Stimulated activated CD8-positive, alpha-beta memory T cell treated with anti-CD3 and anti-CD28 coated beads, Interleukin-4, amount 100 ng/mL, for 48 hours (primary cell): Measurements from ENCODE around the gene MAPK1.
"Not testable (repeated sequence)": the region's sequence is repeated elsewhere in the genome, so short reads cannot be mapped to it uniquely, and the experiment has no call there.

ENCODE experiments used
- DNase-seq: peaks from one replicate; pipeline ENCODE4 v3.0.0-alpha.2; 2020

The MAPK1 gene

DNA sequence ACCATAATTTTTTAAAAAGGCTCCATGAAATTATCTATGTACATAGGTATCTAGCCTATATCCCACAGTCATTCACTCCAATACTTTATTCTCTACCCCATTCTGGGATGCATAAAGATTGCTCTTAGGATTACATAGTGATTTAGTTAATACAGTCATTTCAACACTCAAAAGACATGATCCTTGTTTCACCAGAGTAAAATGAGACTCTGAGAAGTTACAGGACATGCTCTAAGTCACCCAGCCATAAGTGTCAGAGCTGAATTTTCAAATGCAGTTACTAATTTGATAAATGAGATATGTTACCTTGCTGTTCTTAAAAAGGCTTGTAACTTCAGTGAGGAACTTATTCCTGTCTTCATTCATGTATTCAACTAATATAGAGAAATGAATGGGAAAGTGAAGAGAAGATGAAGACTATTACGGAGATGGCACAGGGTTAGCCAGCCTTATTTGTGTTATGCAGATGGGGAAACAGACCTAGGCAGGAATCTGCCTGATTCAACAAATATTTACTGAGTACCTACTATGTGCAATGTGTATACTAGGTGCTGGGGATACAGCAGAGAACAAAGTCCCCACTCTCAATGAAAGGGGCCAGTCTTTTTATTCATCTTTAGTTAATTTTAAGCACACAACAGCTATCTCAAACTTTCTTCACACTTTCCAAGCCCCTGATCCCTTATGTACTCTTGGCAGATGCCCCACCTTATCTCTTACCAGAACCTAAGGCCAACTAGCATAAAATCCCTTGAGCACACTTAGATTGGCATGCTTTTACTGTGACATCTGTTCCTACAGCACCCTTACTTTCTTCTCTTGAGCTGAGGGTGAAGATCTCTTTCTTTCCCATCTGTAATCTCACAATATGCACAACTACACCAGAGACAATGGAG is 21.6 kb downstream of the MAPK1 start:
- no peak for DNase-seq

DNA sequence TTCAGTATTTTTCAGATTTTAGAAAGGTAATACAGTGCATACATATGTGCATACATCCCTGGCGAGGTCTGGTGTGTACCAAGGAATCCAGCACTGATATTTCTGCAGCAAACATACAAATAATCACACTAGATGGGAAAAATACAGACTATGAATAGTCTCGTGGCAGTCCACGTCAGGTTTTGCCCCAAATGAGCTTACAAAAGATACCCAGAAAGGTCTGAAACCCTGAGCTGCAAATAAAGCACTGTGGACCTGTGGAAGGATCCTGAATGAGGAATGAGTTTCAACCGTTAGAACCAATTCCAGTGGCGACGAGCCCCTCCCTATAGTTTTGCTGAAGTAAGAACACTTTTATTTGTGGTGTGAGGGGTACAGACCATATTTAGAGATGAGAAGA is 24.5 kb downstream of the MAPK1 start:
- DNase-seq, result no peak

DNA sequence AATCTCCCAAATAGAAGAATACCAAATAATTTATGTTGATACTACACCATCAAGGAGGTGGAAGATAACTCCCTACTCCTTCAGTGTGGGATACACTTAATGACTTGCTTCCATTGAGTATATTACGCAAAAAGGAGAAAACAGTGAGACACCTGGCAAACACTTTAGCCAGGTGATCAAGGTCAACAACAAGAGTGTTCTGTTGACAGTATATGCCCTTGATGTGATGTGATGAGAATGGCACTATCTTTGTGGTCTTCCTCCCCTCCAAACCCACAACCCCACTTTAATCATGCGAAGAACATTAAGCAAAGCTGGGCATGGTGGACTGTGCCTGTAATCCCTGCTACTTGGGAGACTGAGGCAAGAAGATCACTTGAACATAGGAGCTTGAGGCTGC is 26.0 kb downstream of the MAPK1 start:
- no peak for DNase-seq

DNA sequence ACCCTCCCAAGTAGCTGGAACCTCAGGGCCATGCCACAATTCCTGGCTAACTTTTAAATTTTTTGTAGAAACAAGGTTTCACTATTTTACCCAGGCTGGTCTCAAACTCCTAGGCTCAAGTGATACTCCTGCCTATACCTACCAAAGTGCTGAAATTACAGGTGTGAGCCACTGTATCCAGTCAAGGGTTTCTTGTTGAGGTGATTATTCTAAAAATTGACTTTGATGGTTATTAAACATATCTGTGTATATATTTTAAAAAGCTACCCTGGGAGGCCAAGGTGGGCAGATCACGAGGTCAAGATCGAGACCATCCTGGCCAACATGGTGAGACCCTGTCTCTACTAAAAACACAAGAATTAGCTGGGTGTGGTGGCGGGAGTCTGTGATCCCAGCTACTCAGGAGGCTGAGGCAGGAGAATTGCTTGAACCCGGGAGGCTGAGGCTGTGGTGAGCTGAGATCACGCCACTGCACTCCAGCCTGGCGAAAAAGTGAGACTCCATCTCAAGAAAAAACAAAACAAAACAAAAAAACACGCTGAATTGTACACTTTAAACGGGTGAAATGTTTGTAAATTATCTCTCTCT is 27.1 kb downstream of the MAPK1 start:
- no peak for DNase-seq

DNA sequence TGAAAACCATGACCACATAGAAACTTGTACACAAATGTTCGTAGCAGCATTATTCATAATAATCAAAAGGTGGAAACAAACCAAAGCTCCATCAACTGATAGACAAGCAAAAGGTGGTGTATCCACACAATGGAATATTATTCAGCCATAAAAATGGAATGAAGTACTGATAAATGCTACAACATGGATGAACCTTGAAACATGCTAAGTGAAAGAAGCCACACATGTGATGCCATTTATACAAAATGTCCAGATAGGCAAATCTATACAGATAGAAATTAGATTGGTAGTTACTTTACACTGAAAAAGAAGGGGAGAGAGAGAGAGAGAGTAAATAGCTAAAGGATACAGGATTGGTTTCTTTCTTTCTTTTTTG is 27.7 kb downstream of the MAPK1 start:
- no peak for DNase-seq

DNA sequence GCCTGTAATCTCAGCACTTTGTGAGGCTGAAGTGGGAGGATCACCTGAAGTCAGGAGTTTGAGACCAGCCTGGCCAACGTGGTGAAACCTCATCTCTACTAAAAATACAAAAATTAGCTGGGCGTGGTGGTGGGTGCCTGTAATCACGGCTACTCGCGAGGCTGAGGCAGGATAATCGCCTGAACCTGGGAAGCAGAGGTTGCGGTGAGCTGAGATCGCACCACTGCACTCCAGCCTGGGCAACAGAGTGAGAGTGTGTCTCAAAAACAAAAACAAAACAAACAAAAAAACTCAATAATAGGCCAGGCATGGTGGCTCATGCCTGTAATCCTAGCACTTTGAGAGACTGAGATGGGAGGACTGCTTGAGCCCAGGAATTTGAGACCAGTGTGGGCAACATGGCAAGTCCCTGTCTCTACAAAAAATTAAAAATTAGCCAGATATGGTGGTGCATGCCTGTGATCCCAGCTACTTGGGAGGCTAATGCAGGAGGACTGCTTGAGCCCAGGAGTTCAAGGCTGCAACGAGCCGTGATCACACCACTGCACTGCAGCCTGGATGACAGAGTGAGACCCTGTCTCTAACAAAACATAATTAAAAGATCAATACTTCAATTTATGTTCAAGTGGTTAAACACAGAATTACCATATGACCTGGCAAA is 28.2 kb downstream of the MAPK1 start:
- not testable (repeated sequence) for DNase-seq

DNA sequence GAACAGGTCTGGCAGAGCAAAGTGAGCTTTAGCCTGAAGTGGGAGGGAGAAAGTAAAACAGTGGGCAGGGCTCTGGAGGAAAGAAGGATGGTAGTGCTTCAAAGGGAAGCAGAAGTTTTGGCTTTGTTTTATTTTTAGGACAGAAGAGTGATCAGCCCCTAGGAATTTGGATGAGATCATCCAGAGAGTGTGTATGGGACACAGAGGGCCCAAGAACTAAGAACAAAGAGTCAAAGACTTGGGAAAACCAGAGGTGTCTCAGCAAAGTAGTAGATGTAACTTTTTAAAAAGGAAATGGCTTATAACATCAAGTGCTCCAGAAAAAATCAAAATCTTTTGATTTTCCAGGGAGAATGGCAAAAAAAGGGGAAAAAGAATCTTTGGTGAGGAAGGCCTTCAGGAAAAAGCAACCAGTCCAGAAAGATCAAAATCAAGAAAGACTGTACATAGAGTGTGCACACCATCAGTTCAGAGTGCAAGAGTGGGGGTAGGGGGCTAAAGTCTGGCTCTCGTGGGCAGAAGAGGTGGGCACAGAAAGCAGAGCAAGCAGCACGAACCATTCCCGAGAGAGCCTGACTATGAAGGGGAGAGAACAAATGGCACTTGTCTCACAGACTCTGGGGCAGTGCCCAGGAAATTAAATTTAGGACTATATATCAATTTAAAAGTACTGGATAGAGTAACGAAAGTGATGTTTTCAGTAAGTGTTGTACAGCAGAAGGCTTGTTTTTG is 30.0 kb downstream of the MAPK1 start:
- DNase-seq, result no peak

DNA sequence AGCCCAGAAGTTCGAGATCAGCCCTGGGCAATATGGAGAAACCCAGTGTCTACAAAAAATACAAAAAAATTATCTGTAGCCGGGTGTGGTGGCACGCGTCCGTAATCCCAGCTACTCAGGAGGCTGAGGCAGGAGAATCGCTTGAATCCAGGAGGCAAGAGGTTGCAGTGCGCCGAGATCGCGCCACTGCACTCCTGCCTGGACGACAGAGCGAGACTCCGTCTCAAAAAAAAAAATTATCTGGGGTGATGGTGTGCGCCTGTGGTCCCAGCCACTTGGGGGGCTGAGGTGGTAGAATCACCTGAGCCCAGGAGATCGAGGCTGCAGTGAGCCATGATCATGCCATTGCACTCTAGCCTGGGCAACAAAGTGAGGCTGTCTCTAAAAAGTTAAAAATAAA is 31.0 kb downstream of the MAPK1 start:
- DNase-seq, result not testable (repeated sequence)

DNA sequence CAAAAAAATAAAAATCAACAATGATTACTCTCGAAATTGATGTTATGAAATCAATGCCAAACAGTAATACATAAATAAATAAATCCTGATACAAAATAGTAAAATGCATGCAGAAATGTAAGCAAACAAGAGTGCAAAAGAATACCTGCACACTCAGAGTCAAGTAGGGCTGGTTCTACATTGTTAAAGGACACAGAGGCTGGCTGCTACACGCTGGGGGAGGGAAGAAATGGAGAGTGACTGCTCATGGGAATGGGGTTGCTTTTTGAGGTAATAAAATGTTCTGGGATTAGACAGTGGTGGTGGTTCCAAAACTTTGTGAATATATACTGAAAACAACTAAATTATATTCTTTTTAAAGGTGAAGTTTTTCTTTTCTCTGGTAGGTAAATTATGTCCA is 32.1 kb downstream of the MAPK1 start:
- no peak for DNase-seq

DNA sequence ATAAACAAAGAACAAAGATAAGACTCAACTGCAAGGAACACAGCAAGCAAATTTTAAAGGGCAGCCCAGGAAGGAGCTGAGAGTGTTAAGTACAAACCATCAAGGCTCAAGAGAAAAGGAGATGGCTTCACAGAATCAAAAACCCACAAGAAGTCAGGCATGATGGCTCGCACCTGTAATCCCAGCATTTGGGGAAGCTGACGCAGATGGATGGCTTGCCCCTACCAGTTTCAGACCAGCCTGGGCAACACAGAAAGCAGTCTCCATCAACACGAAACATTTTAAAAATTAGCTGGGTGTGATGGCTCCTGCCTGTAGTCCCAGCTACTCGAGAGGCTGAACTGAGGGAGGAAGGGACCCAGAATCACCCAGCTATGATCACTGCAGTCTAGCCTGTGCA is 32.6 kb downstream of the MAPK1 start:
- DNase-seq, result no peak

DNA sequence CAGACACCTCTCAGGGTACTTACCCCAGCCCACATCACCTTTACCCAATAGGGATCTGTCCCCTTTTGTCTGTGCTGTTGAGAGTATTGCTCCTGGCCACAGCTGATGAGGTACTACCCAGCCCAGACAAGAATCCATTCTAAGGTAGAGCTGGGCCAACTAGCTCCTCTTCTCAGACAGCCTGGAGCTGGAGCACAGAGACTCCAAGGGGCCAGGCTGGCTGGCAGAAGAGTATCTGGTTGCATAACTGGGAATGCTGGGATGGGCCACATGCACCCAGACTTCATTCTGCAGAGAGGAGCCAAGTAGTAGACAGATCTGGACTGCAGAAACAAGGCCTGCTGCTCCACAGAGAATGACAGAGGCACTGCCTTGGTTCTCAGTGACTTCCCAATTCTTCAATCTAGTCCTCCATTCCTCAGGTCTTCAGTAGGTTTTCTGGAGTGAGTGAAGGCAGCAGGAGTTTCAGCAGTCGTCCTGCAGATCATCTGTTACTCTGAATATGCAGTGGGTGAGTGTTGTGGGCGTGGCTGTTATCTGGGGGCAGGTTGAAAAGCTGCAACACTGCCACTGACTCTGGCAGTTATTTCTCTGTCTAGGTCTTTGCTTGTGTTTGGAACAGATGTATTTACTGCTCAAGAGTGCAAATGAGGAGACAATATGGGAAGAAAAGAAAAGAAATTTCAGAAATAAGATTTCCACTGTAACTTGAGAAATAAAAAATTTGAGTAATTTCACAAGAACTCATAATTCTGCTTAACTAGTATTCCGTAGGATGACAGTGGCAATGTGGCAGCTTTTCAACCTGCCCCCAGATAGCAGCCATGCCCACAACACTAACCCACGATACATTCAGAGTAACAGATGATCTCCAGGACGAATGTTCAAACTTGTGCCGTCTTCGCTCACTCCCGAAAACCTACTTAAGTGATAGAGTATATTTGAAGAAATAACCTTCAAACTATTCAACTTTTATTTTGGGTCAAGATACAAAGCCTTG is 34.9 kb downstream of the MAPK1 start:
- DNase-seq, result no peak

DNA sequence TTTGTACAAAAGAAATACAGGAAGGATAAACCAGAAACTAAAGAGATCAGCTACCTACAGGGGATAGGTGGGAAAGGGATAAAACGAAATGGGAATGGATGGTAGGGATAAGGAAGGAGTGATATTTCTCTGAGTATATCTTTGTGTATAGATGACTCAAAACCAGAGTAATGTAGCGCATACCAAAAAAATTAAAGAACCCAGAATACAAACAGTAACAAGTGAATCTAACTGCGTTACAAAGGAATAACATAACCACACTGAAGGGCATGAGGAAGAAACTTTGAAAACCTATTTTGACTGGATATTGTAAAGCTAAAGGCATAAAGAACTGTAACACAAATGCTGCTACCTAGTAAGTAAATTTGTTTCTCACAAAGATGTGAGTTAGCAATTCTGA is 37.9 kb downstream of the MAPK1 start:
- no peak for DNase-seq

DNA sequence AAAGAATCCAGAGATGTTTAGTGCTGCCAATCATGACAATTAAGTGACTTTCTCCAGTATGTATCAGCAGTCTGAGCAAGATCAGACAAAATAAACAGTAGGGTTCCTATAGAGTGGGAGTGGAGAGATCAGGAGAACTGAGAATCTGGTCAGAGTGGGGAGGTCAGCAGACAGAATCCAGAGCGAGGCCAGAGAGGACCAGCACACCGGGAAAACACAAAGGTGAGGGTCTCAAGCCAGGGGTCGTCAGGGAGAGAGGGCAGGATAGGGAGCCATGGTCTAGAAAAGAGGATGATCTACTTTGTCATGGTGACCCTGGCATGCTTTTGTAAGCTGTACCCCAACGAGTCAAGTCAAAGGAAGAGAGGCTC is 39.2 kb downstream of the MAPK1 start:
- no peak for DNase-seq

DNA sequence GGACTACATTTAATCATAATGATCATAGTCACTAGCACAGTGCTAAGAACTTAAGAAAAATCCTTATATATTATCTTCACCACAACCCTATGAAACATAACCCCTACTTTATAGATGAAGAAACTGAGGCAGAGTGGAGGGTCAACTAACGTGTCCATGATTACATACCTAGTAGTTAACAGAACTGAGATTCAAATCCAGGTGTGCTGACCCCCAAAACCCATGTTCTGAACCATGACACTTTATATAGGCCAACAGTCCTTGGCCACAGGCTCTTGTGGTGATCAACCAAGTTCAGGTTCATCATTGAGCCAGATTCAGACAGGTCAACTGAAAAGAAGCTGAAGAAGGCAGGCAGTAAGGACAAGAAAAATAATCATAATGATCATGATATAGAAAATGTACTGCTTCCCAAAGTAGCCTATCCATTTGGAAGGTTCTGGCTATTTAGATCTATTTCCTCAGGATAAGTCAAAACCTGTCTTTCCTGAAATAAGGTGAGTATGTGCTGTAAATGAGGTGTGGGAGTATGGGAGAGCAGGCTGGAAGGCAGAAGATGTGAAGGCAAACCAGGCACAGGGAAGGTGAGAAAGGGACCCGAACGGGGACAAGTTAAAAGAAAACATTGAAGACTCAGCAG is 39.7 kb downstream of the MAPK1 start:
- DNase-seq, result no peak

DNA sequence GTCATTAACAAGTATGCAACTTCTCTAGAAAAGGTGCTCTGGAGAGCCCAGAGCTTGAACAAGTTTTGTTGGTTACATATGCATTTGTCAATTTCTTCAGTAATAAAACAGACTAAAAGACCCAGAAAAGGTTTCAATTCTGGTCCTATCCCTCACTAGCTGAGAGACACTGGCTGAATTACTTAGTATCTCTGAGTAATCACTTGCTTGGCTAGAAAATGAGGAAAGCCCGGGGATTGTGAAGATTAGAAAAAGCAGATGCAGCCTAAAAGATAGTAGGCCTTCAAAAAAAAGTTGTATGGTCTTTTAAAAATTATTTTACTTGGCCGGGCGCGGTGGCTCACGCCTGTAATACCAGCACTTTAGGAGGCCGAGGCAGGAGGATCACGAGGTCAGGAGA is 41.2 kb downstream of the MAPK1 start:
- no peak for DNase-seq

DNA sequence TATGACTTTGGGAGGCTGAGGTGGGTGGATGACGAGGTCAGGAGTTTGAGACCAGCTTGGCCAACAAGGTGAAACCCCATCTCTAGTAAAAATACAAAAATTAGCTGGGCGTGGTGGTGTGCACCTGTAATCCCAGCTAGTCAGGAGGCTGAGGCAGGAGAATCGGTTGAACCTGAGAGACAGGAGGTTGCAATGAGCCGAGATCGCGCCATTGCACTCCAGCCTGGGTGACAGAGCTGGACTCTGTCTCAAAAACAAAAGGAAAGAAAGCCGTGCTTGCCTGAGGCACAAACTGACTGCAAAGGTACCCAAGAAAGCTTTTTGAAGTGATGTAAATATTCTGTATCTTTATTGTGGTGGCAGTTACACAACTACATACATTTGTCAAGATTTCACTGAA is 42.5 kb downstream of the MAPK1 start:
- not testable (repeated sequence) for DNase-seq

DNA sequence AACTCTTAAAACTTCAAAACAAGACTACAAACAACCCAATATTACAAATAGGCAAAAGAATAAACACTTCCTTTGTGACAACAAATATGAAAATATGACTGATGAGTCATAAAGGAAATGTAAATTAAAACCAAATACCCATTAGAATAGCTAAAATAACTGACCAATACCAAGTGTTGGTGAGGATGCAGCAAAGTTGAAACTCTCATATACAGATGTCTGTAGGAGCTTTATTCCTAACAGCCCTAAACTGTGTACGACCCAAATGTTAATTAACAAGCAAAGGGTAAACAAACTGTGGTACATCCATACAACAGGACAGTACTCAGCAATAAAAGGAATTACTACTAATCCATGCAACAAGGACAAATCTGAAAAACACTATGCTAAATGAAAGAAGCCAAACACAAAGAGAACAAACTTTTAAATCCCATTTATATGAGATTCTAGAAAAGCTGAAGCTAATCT is 43.0 kb downstream of the MAPK1 start:
- no peak for DNase-seq

DNA sequence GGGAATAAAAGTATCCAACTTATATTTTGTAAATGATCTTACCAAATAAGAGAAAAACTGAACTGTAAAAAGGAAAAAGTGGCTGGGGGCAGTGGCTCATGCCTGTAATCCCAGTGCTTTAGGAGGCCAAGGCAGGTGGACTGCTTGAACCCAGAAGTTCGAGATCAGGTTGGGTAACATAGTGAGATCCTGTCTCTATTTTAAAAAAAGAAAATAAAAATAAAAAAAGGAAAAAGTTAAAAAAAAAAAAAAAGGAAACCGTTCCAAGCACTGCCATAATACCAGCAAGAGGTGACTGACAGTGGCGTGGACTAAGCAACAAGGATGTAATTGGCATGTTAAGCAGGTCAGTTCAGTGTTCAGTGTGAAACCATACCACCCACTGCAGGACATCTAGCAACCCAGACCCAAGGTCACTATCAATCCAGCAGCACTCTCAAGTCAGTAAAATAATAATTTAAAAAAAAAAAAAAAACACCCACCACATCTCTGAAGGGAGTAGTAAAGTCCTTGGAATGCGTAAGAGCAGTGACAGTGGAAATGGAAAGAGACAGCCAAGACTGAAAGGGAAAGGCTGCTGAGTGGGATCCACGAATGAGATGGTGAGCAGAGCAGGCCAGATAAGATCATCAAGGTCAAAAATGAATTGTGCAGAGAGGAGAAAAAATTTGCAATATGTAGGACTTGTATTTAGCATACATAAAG is 43.6 kb downstream of the MAPK1 start:
- DNase-seq, result no peak

DNA sequence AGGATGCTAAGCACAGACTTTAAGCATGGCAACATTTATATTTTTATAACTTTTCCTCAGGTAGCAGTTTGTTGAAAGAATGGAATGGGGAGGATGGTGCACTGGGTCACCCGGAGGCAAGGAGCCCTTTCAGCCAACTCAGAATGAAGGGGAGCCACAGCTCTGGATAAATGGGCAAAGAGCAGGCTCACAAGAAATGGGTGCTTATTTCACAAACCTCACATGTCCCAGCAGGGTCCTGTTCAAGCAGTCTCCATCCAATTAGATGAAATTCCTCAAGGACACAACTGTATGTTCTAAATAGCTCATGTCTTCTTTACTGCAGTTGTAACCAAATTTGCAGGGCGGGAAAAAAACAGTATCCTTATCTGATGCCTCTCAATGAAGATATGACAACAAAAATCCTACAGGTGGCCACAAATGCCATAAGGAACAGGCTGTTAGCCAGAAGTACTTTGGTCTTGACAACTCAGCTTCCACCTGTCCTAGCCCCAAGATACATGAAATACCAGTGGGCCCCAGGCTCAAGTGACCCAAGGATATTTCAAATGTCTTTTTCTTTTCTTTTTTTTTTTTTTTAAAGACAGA is 48.2 kb downstream of the MAPK1 start:
- DNase-seq, result no peak

DNA sequence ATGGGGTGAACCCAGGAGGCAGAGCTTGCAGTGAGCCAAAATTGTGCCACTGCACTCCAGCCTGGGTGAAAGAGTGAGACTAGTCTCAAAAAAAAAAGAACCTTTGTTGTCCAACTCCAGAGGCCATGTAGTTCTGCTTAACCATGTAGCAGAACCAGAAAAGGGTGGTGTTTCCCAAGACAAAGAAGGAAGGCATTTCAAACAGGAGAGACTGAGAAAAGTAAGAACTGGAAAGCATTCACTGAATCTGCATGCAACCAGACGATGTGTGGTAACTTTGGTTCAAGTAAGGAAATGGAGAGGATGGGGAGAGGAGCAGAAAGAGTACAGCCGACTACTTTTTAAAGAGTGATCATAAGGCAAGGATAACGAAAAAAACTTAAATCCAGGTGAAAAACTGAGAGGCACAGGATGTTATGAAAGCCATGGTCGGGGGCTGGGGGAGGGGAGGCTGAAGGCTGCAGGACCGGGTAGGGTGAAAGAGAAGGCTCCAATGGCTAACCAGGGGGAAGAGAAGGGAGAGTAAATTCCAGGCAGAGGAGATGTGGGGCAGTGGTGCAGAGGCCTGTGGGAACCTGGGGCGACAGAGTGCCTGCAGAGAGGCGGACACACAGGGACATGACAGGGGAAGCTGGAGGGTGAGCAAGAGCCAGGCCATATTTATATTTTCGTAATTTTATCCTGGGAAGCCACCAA is 48.8 kb downstream of the MAPK1 start:
- no peak for DNase-seq
